ENCODE measurements around the gene PRDM5. TPM values are rescaled to one million over a fixed set of nuclear protein-coding genes. Genes with fewer than 3 reads are reported as not detected.

The PRDM5 gene
- polyA plus RNA-seq, 1 donor (not counting 4 experiments of a cell fraction or from before 2014, with no cell fraction given) = 3.6 TPM

DNA sequence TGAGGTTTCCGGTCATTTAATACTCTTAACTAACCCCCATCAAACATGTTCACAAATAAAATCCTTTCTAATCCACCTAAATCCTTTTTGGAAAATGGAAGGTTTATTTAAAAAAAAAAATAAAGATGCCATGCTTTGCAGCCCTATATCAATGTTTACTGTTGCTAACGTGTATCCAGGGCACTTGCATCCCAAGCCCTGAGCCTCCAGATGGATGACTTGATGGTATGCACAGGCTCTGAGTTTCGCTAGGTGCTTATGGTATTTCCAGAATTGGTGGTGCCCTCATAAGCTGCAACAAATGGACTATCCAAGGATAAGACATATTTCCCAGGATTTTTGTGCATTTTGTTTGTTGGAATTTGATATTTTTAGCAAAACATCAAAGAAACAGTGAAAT lies 257.7 kb downstream of the PRDM5 start:
- Histone ChIP-seq H4K20me1 (ENCODE audit: control insufficient read depth, extremely low read depth, insufficient read depth, low read length) (no peaks in the 10 kb centered on the region), H3K79me2 (ENCODE audit: control insufficient read depth, insufficient read depth, low read length) (no peaks in the 10 kb centered on the region), H3K4me3 (ENCODE audit: control insufficient read depth in 2 of 3, extremely low read depth in 1 of 3, insufficient read depth in 2 of 3, low read depth in 1 of 3, low read length in 3 of 3) (no peak overlapping the region), H3K9ac (ENCODE audit: control insufficient read depth, extremely low read depth, insufficient read depth, low read length) (no peak overlapping the region), H3K9me3 (ENCODE audit: control insufficient read depth, low read depth, low read length) (no peaks in the 10 kb centered on the region), H3K9me1 (ENCODE audit: control insufficient read depth, extremely low read depth, insufficient read depth, low read length) (no peaks in the 10 kb centered on the region), H3K36me3 (ENCODE audit: control insufficient read depth in 2 of 2, extremely low read depth in 1 of 2, insufficient read depth in 2 of 2, low read length in 2 of 2) (no peaks in the 10 kb centered on the region), H3K4me2 (ENCODE audit: control insufficient read depth, extremely low read depth, insufficient read depth, low read depth, low read length) (no peak overlapping the region), H3K4me1 (ENCODE audit: control insufficient read depth, extremely low read depth, insufficient read depth, low read length) (no peaks in the 10 kb centered on the region), H2AFZ (ENCODE audit: control insufficient read depth, low read length) (no peak overlapping the region), H3K27ac (ENCODE audit: control insufficient read depth, insufficient read depth, low read length) (no peak overlapping the region), H3K27me3 (ENCODE audit: control insufficient read depth, extremely low read depth, insufficient read depth, low read length) (no peaks in the 10 kb centered on the region)
- FAIRE-seq (no peak), DNase-seq (ENCODE audit: low read depth, low spot score) (no peak)
- TF ChIP-seq CTCF (optimal IDR thresholded peaks at IDR 0.05 in 1 of 3, IDR thresholded peaks at IDR 0.05 in 1 of 3, conservative IDR thresholded peaks at IDR 0.05 in 1 of 3; ENCODE audit: extremely low read depth in 1 of 3, insufficient read depth in 2 of 3, low read length in 3 of 3) = no peak
- dilution Hi-C loops (cut with MboI; ENCODE audit: extremely low pct_ligation_motif_present, low sequenced_read_pairs) = no loop called here

DNA sequence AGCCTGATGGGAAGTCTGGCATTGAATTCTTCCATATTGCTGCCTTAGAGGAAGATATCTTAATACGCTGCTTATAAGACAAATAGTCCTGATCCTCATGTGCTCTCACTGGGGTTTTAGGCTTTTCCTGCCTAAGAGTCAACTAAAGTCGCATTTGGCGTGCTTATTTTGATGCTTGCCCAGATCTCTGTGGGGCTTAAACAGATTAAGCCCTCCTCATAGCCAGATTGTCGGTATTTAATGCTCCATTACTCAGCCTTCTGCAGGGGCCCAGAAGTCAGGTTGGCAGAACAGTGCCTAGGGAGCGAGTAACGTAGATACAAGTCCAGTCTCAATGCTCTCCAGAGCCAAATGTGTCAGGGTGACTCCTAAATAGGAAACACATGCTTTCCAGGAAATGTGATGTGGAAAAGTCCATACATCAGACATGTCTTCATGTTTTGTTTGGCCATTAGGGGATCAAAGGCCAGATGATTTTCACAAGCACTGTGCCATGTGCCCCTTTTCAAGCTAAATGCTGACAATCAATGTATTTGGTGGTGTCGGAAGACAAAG lies 262.8 kb downstream of the PRDM5 start:
- no peaks in the 10 kb centered on the region for H3K9me1 ChIP-seq (ENCODE audit: control insufficient read depth, extremely low read depth, insufficient read depth, low read length)
- no peaks in the 10 kb centered on the region for H4K20me1 ChIP-seq (ENCODE audit: control insufficient read depth, extremely low read depth, insufficient read depth, low read length)
- H3K9ac ChIP-seq (ENCODE audit: control insufficient read depth, extremely low read depth, insufficient read depth, low read length) = no peak overlapping the region
- H3K4me2 ChIP-seq (ENCODE audit: control insufficient read depth, extremely low read depth, insufficient read depth, low read depth, low read length) = no peak overlapping the region
- H3K36me3 ChIP-seq (ENCODE audit: control insufficient read depth in 2 of 2, extremely low read depth in 1 of 2, insufficient read depth in 2 of 2, low read length in 2 of 2) = no peaks in the 10 kb centered on the region
- no peak overlapping the region for H2AFZ ChIP-seq (ENCODE audit: control insufficient read depth, low read length)
- DNase-seq (ENCODE audit: low read depth, low spot score) (no peak), FAIRE-seq (no peak)
- H3K4me3 ChIP-seq (ENCODE audit: control insufficient read depth in 2 of 3, extremely low read depth in 1 of 3, insufficient read depth in 2 of 3, low read depth in 1 of 3, low read length in 3 of 3) = no peak overlapping the region
- TF ChIP-seq EZH2 (IDR thresholded peaks at IDR 0.05; ENCODE audit: low read length) (no peak), CTCF (optimal IDR thresholded peaks at IDR 0.05 in 1 of 3, IDR thresholded peaks at IDR 0.05 in 1 of 3, conservative IDR thresholded peaks at IDR 0.05 in 1 of 3; ENCODE audit: extremely low read depth in 1 of 3, insufficient read depth in 2 of 3, low read length in 3 of 3) (no peak)
- dilution Hi-C loops (cut with MboI; ENCODE audit: extremely low pct_ligation_motif_present, low sequenced_read_pairs) = no loop called here
- no peaks in the 10 kb centered on the region for H3K9me3 ChIP-seq (ENCODE audit: control insufficient read depth, low read depth, low read length)
- no peaks in the 10 kb centered on the region for H3K79me2 ChIP-seq (ENCODE audit: control insufficient read depth, insufficient read depth, low read length)
- no peaks in the 10 kb centered on the region for H3K27me3 ChIP-seq (ENCODE audit: control insufficient read depth, extremely low read depth, insufficient read depth, low read length)
- no peak overlapping the region for H3K27ac ChIP-seq (ENCODE audit: control insufficient read depth, insufficient read depth, low read length)
- H3K4me1 ChIP-seq (ENCODE audit: control insufficient read depth, extremely low read depth, insufficient read depth, low read length) = no peaks in the 10 kb centered on the region

Data from keratinocyte (primary cell).